Sigmoid colon (tissue), 7 donors: Measurements from ENCODE around the gene PSMF1. TPM values are rescaled to one million over a fixed set of nuclear protein-coding genes. Genes with fewer than 3 reads are reported as not detected.

ENCODE experiments used
- DNase-seq: peaks from one replicate; pipeline ENCODE4 v3.0.0-alpha.2; 2019
- H3K27ac ChIP-seq, 4 donors: fragments of 200-600 bp; sonication (generic); one replicate each; pipeline ENCODE4 v1.5.1; 2016 to 2019; ENCODE audit warnings: mild to moderate bottlenecking in 1 of 4
- H3K27me3 ChIP-seq, 3 donors: fragments of 200-600 bp; sonication (generic); one replicate each; pipeline ENCODE4 v1.5.1; 2019; ENCODE audit warnings: mild to moderate bottlenecking in 1 of 3
- H3K36me3 ChIP-seq, 4 donors: fragments of 200-600 bp; sonication (generic); one replicate each; pipeline ENCODE4 v1.5.1; 2016 to 2019
- H3K4me1 ChIP-seq, 4 donors: fragments of 200-600 bp; sonication (generic); one replicate each; pipeline ENCODE4 v1.5.1; 2017 to 2019
- H3K4me3 ChIP-seq, 4 donors: fragments of 200-600 bp; sonication (generic); one replicate each; pipeline ENCODE4 v1.5.1; 2017 to 2019; ENCODE audit warnings: mild to moderate bottlenecking in 2 of 4, moderate library complexity in 1 of 4
- H3K9me3 ChIP-seq, 4 donors: fragments of 200-600 bp in 3 of 4; sonication (generic) in 3 of 4; one replicate each; pipeline versions ENCODE4 v1.5.1 to v1.6.1; 2013 to 2019
- CTCF ChIP-seq, 4 experiments: fragments of 450-650 bp in 3 of 4; fragments of 200-600 bp in 1 of 4; IDR thresholded peaks; one replicate each; pipeline ENCODE4 v1.5.1; 2016 to 2019; ENCODE audit warnings: antibody characterized with exemption in 4 of 4, mild to moderate bottlenecking in 3 of 4, moderate library complexity in 2 of 4
- EP300 ChIP-seq, 4 donors: sonication (generic); formaldehyde crosslinking; IDR thresholded peaks; one replicate each; pipeline ENCODE4 v1.6.1; 2017; ENCODE audit warnings: antibody characterized with exemption in 4 of 4
- POLR2A ChIP-seq, 2 donors: fragments of 450-650 bp; IDR thresholded peaks; one replicate each; pipeline ENCODE4 v1.6.1; 2016; ENCODE audit warnings: antibody characterized with exemption in 2 of 2, mild to moderate bottlenecking in 2 of 2, moderate library complexity in 2 of 2
- POLR2AphosphoS5 ChIP-seq, 4 donors: sonication (generic); formaldehyde crosslinking; IDR thresholded peaks; one replicate each; pipeline ENCODE4 v1.6.1; 2017; ENCODE audit warnings: antibody characterized with exemption in 4 of 4
- WGBS, 2 donors: extraction: QIAGEN DNeasy Blood & Tissue Kit; methylation state at CpG; one replicate each; pipeline ENCODE4 v1.1.7; 2013; 5-methylcytosine and 5-hydroxymethylcytosine counted together
- intact Hi-C: fragments of 100-400 bp; cut with DNase I; formaldehyde crosslinking; loops from one replicate; pipeline ENCODE4 v1.15.1; 2023
- polyA plus RNA-seq, 3 donors: library from polyadenylated mRNA; stranded (reverse); fragments of 200-250 nt; gene quantifications; one replicate each; pipeline ENCODE4 v1.2.3, GENCODE V29; 2013
- total RNA-seq, 4 donors: library from RNA; depleted of rRNA; stranded (reverse); fragments of >200 nt; gene quantifications; one replicate each; pipeline ENCODE4 v1.1.0, GENCODE V29; 2016
- donor health status: healthy with polysubstance abuse.
- donor health status: Bipolar disorder and iron deficiency.
- donor health status: healthy.

The PSMF1 gene
- total and polyA plus RNA-seq, 7 donors: 47.2 to 148 (median 74.7) TPM

GRCh38 chr20:1118004-1118335, 432 bp upstream of the PSMF1 start:
- peaks cover 0 to 46% (median 43%) of the 10 kb centered on the region in 4 donors for H3K4me1 ChIP-seq

GRCh38 chr20:1119128-1119505, 715 bp downstream of the PSMF1 start:
- peaks cover 0 to 16% (median 0%) of the 10 kb centered on the region in 4 donors for H3K36me3 ChIP-seq
- WGBS, 2 donors: 5 to 15% methylated on average over 8 of the region's 8 CpGs
- H3K27ac ChIP-seq: peak overlapping the region; percentile 83 to 86 (median 84)
- H3K4me3 ChIP-seq: peak overlapping the region; percentile 95 to 99 (median 97)
- H3K9me3 ChIP-seq: no peaks in the 10 kb centered on the region
- no peak for DNase-seq
- TF ChIP-seq EP300 (IDR thresholded peaks at IDR 0.05) (no peak), POLR2AphosphoS5 (IDR thresholded peaks at IDR 0.05) (no peak), POLR2A (IDR thresholded peaks at IDR 0.05) (no peak), CTCF (IDR thresholded peaks at IDR 0.05) (no peak)
- intact Hi-C loops: loop anchor here (2.0 to 10.0 kb wide), 2 partner anchors 284 to 348 kb away; partner anchors contain the start of genes FAM110A and NSFL1C
- peaks cover 0 to 58% (median 52%) of the 10 kb centered on the region in 4 donors for H3K4me1 ChIP-seq
- no peaks in the 10 kb centered on the region for H3K27me3 ChIP-seq

More at GRCh38 chr20:1118004-1118335, 432 bp upstream of the PSMF1 start:
- Histone ChIP-seq H3K27me3 (no peaks in the 10 kb centered on the region), H3K27ac (peak overlapping the region; percentile 83 to 86 (median 84)), H3K36me3 (peaks cover 0 to 7% (median 0%) of the 10 kb centered on the region in 4 donors), H3K4me3 (peak overlapping the region; percentile 95 to 99 (median 97)), H3K9me3 (no peaks in the 10 kb centered on the region)
- TF ChIP-seq CTCF (IDR thresholded peaks at IDR 0.05) (no peak), EP300 (IDR thresholded peaks at IDR 0.05) (no peak), POLR2A (IDR thresholded peaks at IDR 0.05) (no peak), POLR2AphosphoS5 (IDR thresholded peaks at IDR 0.05) (no peak)
- DNase-seq: no peak
- 12 to 22% methylated on average over 13 of the region's 13 CpGs for WGBS, 2 donors
- intact Hi-C loops: loop anchor here (2.0 to 10.0 kb wide), 2 partner anchors 283 to 349 kb away; partner anchors contain the start of genes FAM110A and NSFL1C

- TF ChIP-seq CTCF (IDR thresholded peaks at IDR 0.05) (no peak), POLR2A (IDR thresholded peaks at IDR 0.05) (no peak), POLR2AphosphoS5 (IDR thresholded peaks at IDR 0.05) (no peak)
- Histone ChIP-seq H3K4me3 (peak overlapping the region; percentile 95 to 99 (median 97)), H3K27me3 (no peaks in the 10 kb centered on the region), H3K36me3 (peaks cover 0 to 19% (median 0%) of the 10 kb centered on the region in 4 donors), H3K27ac (peak overlapping the region in 3 of 4 donors; percentile 83 to 86 (median 84)), H3K9me3 (no peaks in the 10 kb centered on the region), H3K4me1 (peaks cover 0 to 62% (median 53%) of the 10 kb centered on the region in 4 donors)
- intact Hi-C loops: loop anchor here (2.0 to 10.0 kb wide), 2 partner anchors 285 to 347 kb away; partner anchors contain the start of genes FAM110A and NSFL1C
- WGBS, 2 donors: 3 to 43% methylated on average over 3 of the region's 3 CpGs
- DNase-seq: no peak
Observed at GRCh38 chr20:1119524-1119923, 1.1 kb downstream of the PSMF1 start.

GRCh38 chr20:1121429-1121828, 3.0 kb downstream of the PSMF1 start:
- WGBS, 2 donors: 92 to 95% methylated on average over 1 of the region's 1 CpG
- Histone ChIP-seq H3K4me3 (no peak overlapping the region), H3K9me3 (no peaks in the 10 kb centered on the region), H3K4me1 (peaks cover 0 to 63% (median 53%) of the 10 kb centered on the region in 4 donors), H3K27me3 (no peaks in the 10 kb centered on the region), H3K36me3 (peaks cover 0 to 33% (median 6%) of the 10 kb centered on the region in 4 donors), H3K27ac (no peak overlapping the region)
- no peak for DNase-seq
- TF ChIP-seq POLR2A (IDR thresholded peaks at IDR 0.05): no peak
- TF ChIP-seq EP300 (IDR thresholded peaks at IDR 0.05): no peak
- no peak for TF ChIP-seq POLR2AphosphoS5 (IDR thresholded peaks at IDR 0.05)
- no peak for TF ChIP-seq CTCF (IDR thresholded peaks at IDR 0.05)
- intact Hi-C loops: loop anchor here (5.0 kb wide), 1 partner anchor 146 kb away; the partner anchor contains the start of gene SNPH
